Adrenal gland (tissue), 5 donors: ENCODE measurements around the gene HDAC4.

Source experiments
- POLR2A ChIP-seq, 2 donors: fragments of 450-650 bp; IDR thresholded peaks; one replicate each; pipeline ENCODE4 v1.6.1; 2017; ENCODE audit warnings: antibody characterized with exemption in 2 of 2, mild to moderate bottlenecking in 2 of 2, moderate library complexity in 1 of 2
- TF ChIP-seq, protein P1 (sequence below), 6 experiments: fragments of 450-650 bp in 4 of 6; fragments of 200-600 bp in 2 of 6; sonication (generic) in 1 of 6; IDR thresholded peaks; 1 replicate in 5 of 6; 2 replicates in 1 of 6; pipeline versions ENCODE4 v1.5.1 to v1.8.0; 2016 to 2021; ENCODE audit warnings: antibody characterized with exemption in 6 of 6, mild to moderate bottlenecking in 2 of 6, moderate library complexity in 1 of 6
- donor health status: DM: no; HTN: no; CAD: no.

DNA sequence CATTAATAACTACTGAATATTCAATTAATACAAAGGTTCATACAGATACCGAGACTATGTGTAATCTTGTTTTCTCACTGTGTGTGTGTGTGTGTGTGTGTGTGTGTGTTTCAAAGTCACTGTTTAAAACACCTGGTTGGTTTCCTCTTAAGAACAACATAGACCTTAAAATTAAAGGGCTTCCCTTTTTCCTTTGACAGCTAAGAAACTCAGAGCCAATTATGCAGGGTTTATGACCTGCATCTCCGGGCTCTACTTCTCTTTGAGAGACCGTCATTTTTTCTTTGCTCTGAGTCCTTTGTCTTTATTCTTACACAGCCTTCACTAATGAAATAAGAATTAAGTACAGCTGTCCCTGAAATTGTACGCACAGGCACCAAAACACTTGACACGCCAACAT, 145.6 kb downstream of the HDAC4 start:
- TF ChIP-seq, protein P1, sequence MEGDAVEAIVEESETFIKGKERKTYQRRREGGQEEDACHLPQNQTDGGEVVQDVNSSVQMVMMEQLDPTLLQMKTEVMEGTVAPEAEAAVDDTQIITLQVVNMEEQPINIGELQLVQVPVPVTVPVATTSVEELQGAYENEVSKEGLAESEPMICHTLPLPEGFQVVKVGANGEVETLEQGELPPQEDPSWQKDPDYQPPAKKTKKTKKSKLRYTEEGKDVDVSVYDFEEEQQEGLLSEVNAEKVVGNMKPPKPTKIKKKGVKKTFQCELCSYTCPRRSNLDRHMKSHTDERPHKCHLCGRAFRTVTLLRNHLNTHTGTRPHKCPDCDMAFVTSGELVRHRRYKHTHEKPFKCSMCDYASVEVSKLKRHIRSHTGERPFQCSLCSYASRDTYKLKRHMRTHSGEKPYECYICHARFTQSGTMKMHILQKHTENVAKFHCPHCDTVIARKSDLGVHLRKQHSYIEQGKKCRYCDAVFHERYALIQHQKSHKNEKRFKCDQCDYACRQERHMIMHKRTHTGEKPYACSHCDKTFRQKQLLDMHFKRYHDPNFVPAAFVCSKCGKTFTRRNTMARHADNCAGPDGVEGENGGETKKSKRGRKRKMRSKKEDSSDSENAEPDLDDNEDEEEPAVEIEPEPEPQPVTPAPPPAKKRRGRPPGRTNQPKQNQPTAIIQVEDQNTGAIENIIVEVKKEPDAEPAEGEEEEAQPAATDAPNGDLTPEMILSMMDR (IDR thresholded peaks at IDR 0.05), result no peak
- TF ChIP-seq POLR2A (IDR thresholded peaks at IDR 0.05), result no peak
